ENCODE data around the gene ZNF385C.

Gene ZNF385C

DNA sequence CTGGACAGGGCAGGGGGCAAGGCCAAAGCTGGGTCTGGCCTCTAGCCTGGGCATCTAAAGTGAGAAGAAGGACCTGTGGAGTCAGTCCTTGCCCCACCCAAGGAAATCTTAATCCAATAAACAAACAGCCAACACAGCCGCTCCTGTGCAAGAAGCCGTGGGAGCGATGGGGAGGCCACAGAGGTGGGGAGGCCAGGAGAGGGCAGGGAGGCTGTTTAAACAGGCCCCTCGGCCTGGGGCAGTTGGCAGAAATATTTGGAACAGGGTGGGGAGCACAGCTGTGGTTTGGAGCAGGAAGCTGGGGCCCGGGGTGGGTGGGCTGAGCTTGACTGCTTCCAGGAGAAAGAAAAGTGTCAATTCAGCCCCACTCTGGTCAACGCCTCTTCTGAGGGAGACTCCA, 5.3 kb downstream of the ZNF385C start:
- H3K4me3 ChIP-seq (ENCODE audit: low read depth, low read length): no peak overlapping the region

DNA sequence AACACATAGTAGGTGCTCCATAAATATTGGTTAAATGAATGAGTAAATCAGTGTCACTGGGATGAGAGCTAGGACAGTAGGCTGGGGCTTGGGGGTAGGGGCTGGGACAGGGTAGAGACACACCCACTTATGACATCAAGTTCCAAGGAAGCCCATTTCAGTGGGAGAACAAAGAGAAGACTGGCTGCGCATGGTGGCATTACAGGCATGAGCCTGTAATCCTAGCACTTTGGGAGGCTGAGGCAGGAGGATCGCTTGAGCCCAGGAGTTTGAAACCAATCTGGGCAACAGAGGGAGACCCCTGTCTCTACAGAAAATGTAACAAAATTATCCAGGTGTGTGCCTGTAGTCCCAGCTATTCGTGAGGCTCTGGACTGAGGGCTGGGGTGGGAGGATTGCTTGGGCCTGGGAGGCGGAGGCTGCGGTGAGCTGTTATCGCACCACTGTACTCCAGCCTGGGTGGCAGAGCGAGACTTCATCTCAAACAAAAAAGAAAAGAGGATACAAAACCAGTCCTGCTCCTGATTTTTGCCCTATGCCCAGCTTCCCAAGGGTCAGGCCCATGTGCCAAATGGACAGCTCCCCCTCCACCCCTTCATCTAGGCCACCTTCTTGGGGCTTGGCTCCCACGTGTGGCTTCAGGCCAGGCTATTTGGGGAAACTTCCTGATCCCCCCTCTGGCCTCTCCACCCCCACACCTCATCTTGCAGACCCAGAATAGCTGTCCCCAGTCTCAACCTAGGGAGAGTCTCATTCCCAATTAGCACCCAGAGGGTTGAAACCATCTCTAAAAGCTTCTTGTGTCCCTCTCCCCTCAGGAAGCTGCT, 7.1 kb downstream of the ZNF385C start:
- no peak for DNase-seq (ENCODE audit: low read depth)
- H3K4me3 ChIP-seq (ENCODE audit: low read depth, low read length): no peak overlapping the region
- TF ChIP-seq, protein P1, sequence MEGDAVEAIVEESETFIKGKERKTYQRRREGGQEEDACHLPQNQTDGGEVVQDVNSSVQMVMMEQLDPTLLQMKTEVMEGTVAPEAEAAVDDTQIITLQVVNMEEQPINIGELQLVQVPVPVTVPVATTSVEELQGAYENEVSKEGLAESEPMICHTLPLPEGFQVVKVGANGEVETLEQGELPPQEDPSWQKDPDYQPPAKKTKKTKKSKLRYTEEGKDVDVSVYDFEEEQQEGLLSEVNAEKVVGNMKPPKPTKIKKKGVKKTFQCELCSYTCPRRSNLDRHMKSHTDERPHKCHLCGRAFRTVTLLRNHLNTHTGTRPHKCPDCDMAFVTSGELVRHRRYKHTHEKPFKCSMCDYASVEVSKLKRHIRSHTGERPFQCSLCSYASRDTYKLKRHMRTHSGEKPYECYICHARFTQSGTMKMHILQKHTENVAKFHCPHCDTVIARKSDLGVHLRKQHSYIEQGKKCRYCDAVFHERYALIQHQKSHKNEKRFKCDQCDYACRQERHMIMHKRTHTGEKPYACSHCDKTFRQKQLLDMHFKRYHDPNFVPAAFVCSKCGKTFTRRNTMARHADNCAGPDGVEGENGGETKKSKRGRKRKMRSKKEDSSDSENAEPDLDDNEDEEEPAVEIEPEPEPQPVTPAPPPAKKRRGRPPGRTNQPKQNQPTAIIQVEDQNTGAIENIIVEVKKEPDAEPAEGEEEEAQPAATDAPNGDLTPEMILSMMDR (conservative IDR thresholded peaks at IDR 0.05; ENCODE audit: low read depth, low read length): no peak

More for the DNA sequence above, 5.3 kb downstream of the ZNF385C start:
- no peak for DNase-seq (ENCODE audit: low read depth)
- TF ChIP-seq, protein P1 (conservative IDR thresholded peaks at IDR 0.05; ENCODE audit: low read depth, low read length): no peak

DNA sequence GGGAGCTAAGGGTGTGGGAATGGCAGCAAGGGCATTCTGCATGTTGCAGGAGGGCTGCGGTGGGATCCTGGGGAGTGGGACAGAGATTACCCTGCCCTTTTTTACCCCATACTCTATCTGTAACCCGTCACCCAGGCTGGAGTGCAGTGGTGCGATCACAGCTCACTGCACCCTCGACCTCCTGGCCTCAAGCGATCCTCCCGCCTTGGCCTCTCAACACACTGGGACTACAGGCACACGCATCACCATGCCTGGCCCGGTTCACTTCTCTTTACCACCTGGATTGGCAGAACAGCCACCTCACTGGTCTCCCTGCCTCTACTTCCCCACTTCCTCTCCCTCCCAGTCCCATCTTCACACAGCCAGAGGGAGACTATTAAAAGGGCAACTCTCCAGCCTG, 9.5 kb downstream of the ZNF385C start:
- DNase-seq (ENCODE audit: low read depth): no peak
- TF ChIP-seq, protein P1 (conservative IDR thresholded peaks at IDR 0.05; ENCODE audit: low read depth, low read length): no peak
- no peak overlapping the region for H3K4me3 ChIP-seq (ENCODE audit: low read depth, low read length)

DNA sequence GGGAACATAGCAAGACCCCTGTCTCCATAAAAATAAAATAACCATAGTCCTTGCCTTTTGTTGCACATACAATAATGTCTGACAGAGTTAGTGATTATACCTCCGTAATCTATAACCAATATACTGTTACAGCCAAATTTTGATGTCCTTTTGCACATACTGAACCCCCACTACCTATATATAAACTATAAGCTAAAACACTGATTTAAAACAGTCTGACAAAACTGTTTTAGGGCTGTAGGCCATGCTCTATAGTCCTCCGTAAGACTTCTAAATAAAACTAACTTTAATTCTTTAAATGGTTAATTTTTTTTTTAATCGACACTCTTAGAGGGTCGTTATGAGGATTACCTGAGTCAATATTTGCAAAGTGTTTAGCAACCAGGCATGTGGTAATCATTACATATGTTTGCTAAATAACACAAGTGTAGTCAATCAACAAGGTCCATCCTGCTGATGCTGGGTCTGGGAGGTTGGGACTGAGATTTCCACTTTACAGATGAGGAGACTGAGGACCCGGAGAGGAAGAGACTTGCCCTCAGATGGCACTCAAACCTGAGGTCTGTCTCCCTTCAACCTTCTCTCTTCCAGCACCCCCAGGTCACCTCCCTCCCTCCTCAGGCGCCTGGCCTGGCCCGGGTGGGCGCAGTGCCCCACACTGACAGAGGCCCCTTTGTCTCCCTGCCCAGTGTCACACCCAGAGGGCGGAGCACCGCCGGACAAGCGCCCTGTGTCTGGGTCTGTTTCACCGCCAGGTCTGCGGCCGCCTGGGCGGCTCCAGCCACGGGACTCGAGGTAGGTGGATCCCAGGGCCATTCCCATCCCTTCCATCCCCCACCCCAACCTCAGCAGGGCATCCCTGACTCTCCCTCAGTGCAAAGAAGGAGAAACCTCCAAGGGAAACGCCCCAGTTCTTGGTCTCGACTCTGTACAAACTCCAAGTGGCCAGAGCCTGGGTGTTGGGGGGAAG, 10.3 kb downstream of the ZNF385C start:
- no peak for DNase-seq (ENCODE audit: low read depth)
- TF ChIP-seq, protein P1 (conservative IDR thresholded peaks at IDR 0.05; ENCODE audit: low read depth, low read length): no peak
- H3K4me3 ChIP-seq (ENCODE audit: low read depth, low read length): no peak overlapping the region

DNA sequence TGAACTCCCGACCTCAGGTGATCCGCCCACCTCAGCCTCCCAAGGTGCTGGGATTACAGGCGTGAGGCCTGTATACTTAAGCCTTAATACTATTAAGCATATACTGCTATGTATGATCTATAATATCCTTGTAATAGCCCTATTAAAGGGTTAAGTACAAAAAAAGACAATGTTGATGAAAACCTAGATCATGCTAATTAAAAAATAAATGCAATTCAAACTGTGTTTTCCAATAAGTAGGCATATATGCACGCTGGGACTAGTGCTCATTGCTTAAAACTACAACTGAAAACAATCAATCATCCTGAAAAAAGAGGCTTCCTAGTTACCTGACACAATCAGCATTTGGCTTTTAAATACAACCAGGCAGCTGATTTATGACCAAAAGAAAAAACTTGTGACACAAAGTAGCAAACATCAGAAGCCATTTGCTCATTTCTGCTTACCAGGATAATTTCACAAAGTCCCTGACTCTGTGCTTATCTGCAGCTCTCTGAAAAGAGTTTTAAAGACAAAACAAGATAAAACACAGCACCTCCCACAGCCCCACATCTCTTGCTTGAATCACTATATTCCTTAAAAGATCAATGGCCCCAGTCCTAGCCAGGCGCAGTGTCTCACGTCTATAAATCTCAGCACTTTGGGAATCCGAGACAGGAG, 11.1 kb downstream of the ZNF385C start:
- TF ChIP-seq, protein P1 (conservative IDR thresholded peaks at IDR 0.05; ENCODE audit: low read depth, low read length): no peak
- no peak for DNase-seq (ENCODE audit: low read depth)
- no peak overlapping the region for H3K4me3 ChIP-seq (ENCODE audit: low read depth, low read length)

DNA sequence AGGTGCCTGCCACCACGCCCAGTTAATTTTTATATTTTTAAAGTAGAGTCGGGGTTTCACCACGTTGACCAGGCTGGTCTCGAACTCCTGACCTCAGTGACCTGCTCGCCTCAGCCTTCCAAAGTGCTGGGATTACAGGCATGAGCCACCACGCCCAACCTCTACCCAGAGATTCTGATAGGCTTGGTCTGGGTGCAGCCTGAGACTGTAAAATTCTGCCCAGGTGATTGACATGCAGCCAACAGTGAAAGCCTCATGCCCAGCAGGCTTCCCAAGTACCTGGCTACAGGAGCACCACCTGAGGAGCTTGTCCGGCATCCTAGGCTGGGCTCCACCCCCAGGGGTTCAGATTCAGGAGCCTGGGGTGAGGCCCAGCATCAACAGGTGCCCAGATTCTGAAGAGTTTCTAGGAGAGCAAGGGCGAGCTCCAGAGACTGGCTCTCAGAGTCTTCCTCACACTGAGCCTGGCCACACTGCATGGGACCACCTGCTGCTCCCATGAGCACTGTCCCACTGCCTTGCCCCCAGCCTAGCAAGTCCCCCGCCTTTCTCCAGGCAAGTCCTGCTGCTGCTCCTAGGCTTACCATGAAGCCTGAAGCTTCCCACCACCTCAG, 16.6 kb downstream of the ZNF385C start:
- TF ChIP-seq, protein P1 (conservative IDR thresholded peaks at IDR 0.05; ENCODE audit: low read depth, low read length): no peak
- no peak for DNase-seq (ENCODE audit: low read depth)
- no peak overlapping the region for H3K4me3 ChIP-seq (ENCODE audit: low read depth, low read length)

Measured in choroid plexus epithelial cell (primary cell).